GM12892 (cell line): Measurements from ENCODE around the gene PYGB.

Experiments
- POLR2A ChIP-seq: IDR thresholded peaks from 2 replicates; pipeline ENCODE4 v1.6.1; 2011; ENCODE audit warnings: low read depth, low read length, control low read depth
- POLR2AphosphoS5 ChIP-seq: IDR thresholded peaks from 2 replicates; pipeline ENCODE4 v1.6.1; 2011; ENCODE audit warnings: low read depth, low read length, control low read depth

DNA sequence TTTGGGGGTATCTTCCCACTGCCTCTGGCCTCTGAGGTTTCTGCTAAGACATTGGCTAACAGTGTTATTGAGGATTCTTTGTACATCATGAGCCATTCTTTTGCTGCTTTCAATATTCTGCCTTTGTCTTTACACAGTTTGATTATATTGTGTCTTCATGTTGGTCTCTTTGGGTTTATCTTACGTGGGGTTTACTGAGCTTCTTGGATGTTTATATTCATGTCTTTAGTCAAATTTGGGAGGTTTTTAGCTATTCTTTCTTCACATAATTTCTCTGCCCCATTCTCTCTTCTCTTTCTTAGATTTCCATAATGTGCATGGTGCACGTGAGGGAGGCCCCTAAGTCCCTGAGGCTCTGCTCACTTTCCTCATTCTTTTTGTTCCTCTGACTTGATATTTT lies 44.8 kb upstream of the PYGB start:
- TF ChIP-seq POLR2AphosphoS5: no peak
- TF ChIP-seq POLR2A: no peak
